ENCODE measurements around the gene SPINK14.
A peak's percentile ranks its signal among the peaks of the same experiment; 100 is the strongest.

SPINK14 gene, protein sequence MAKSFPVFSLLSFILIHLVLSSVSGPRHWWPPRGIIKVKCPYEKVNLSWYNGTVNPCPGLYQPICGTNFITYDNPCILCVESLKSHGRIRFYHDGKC

GRCh38 chr5:148168246-148168645 lies at the start of gene SPINK14:
TSS of gene SPINK14 (plus strand) at chr5:148168546. CDS start at chr5:148169733, 1,187 bp downstream.
- no peak for DNase-seq

DNA sequence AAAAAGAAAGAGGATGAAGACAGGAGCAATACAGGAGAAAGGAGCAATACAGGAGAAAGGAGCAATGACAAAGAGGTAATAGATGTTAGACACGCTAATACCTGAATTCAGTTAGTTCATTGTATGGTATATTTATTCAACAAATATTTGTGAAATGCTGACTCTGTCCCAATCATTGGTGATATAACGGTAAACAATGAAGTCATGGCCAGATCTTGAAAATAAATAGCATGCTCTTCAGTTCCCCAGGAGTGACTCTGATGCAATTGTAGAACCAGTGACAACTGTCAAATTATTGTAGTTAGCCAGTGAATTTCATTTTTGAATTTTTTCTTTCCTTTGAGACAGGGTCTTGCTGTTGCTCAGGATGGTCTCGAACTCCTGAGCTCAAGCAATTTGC lies 48.0 kb upstream of the SPINK14 start:
- DNase-seq = no peak

GRCh38 chr5:148125641-148126040 lies 42.7 kb upstream of the SPINK14 start:
- DNase-seq = no peak

DNA sequence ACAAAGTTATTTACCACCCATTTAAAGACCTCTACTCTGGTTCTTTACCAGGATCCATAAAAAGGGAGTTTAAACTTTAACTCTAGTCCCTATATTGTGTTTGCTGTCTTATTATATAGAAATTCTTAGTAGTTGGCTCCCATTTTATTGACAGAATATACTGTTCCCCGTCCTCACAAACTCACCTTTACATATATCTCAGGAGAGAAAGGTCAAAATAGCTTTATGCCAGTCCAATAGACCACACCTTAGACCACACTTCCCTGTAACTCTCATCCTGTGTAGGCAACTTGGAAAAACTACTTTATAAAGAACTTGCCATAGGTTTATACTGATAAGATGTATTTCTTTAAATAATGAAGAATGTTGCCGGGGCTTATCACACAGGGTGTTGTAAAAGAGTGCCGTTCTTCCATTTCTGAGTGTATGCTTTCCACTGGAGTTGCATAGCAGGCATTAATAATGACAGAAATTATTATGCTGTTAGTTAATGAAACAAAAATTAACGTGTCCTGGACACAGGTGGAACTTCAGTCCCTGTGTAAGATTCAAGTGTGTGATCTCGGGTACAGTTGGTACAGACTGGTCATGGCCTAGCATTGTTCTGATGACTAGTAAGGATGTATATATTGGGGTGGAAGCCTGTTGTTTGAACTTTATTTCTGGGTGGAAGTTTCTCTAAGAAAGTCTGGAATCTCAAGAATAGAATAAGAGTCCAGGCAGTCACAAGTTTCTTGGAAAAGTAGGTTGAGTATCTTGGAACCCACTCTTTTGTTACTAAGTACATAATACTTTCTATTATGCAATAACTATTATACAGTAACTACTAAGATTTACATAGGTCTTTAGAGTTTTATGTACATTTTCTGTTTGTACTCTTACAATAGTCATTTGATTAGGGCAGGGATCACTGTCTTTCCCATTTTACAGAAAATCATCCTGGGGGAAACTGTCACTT lies 33.0 kb upstream of the SPINK14 start:
- no peak for DNase-seq

DNA sequence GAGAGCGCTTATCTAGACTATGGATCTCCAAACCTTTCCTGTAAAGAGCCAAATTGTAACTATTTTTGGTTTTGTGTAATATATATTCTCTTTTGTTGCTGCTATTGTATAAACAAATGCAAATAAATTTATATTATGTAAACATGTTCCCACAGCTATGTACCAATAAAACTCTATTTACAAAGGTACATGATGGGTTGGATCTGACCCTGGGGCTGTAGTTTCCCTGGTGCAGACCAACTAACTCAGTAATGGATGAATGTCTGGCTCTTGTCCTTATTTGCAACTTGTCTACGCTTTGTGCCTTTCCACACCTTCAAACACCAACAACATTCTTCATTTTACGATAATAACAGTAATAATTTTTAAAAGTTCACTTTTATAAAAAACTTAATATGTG lies 27.5 kb upstream of the SPINK14 start:
- DNase-seq = no peak

GRCh38 chr5:148141645-148142044 lies 26.7 kb upstream of the SPINK14 start:
- DNase-seq = no peak

GRCh38 chr5:148145916-148146315 lies 22.4 kb upstream of the SPINK14 start:
- no peak for DNase-seq

GRCh38 chr5:148146487-148146886 lies 21.9 kb upstream of the SPINK14 start:
- no peak for DNase-seq

GRCh38 chr5:148147415-148147814 lies 20.9 kb upstream of the SPINK14 start:
- DNase-seq = no peak

- DNase-seq = no peak
Observed at GRCh38 chr5:148151872-148152271, 16.5 kb upstream of the SPINK14 start.

GRCh38 chr5:148152781-148153180 lies 15.6 kb upstream of the SPINK14 start:
- DNase-seq = no peak

GRCh38 chr5:148156609-148157008 lies 11.7 kb upstream of the SPINK14 start:
- DNase-seq = no peak

DNA sequence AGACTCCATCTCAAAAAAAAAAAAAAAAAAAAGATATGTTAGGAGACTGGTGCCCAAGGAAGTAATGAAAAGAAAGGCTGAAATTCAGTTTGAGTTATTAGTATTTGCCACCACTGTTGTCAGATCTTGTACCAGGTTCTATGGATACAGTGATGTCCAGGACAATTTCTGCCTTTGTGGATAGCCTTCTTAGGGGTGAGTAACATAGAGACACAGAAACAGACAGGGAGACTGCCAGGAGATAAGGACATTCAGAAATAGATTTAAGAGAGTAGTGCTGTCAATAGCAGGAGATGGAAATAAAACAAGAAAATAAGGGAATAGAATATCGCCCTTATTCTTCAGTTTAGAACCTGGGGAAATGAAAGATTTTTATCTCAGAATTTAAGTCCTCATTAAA lies 6.3 kb upstream of the SPINK14 start:
- no peak for DNase-seq

- no peak for DNase-seq
Observed at GRCh38 chr5:148163345-148163744, 5.0 kb upstream of the SPINK14 start.

- no peak for DNase-seq
Observed at GRCh38 chr5:148166550-148167283, 1.6 kb upstream of the SPINK14 start.

DNA sequence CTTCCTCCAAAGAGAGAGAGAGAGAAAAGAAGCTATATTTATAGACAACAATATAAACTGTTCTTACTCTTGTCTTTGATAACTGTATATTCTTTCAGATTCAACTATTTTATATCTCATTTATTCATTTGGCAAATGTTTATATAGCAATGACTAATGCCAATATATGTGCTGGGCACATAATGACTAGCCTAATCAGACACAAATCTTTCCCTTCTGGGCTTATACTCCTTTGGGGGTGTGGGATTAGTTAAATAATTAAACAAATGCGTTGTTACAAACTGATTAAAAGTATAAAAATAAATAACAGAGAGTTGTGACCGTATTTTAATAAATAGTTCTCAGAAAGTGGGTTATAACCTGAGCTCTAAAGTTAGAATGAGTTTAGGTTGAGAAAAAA lies 4.0 kb downstream of the SPINK14 start:
- DNase-seq = no peak

GRCh38 chr5:148176480-148176879 lies 8.1 kb downstream of the SPINK14 start:
- no peak for DNase-seq

DNA sequence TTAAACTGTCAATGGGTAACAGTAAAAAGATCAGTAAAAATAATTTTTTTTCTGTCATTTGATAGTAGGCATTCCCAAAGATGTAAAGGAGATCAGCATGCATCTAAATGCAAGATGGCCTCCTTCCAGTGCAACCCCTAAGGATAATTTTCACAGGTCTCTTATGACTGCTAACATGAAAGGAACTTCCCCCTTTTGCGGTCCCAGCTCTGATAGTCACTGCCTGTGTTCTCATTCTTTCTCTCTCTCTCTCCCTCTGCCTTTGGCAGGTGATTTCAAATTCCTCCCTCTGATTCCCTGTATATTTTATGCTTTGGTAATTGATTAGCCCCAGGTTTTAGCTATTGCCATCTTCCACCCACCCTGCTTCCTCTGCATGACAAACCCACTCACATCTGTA lies 8.9 kb downstream of the SPINK14 start:
- DNase-seq = no peak

DNA sequence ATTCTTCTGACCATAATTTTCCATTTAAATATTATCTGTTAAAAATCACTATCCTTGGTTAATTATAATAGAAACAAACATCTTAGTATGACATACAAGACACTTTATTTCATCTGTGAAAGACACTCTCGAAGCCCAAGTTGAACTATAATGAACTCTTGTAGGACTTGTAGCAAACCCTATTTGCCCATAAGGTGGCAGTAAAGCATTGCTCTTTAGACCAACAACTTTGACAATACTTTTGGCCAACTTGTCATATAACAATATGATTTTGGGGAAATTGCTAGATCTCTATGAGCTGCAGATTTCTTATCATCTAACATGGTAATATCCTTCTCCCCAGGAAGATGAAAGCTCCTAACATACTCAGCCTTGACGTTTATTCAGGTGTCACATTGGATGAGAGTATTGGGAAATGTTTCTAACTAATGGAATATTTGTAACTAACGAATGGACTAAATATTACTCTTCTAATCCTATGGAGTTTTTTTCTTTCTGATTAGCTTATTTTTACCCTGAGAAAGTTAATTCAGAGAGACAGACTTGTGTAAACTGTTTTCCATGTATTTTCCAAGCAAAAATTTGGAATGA lies 11.0 kb downstream of the SPINK14 start:
- peak; percentile 15 for DNase-seq

GRCh38 chr5:148186248-148187003 lies 18.1 kb downstream of the SPINK14 start:
- no peak for DNase-seq

DNA sequence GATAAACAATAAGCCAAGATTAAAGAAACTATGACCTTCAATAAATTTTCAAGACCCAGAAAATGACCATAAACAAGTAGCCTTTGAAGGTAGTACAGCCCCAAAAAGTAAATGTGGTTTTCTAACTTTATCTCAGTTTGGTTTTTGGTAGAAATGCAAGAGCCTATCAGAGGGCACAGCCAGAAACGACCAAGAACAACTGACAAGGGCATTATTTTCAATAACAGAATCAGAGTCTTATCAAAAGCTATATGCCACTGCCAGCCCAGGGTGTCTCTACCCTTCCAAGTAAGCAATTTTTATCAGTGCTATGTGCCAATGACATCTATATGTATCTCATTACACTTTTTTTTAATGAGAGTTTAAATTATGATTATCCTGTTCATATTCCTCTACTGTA lies 22.7 kb downstream of the SPINK14 start:
- no peak for DNase-seq

DNA sequence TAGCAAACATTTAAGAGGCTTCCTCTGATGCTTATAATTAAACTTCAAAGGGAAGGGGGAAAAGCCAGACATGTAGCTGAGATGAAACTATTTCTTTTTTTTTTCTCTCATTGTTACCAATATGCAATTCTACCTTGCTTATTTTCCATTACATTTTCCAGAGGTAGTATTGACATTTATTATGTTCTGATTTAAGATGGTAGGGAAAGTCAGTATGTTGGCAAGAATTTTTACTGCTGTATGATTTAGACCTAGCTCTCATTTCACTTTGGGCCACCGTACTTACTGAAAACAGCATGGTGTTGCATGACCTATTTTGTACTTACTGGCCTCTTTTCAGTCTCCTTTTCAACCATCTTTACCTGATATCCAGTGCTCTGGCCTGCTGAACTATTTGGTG lies 24.9 kb downstream of the SPINK14 start:
- no peak for DNase-seq

DNA sequence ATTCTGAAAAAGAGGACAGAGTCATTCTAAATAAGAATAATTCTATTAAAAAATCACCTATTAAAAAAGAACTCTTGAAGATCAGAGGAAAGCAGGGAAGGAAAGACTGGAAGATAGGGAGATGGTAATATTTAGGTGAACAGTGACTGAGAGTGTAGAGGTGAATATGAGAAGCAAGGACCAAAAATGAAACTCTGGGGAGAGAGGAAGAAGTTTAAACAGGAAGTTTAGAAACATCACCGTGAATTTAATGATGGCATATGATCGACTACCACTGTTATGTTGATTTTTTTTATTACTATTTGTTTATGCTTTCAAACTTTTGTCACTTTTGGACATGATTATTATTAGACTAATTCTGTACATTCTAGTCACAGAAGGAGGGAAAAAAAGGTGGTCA lies 32.8 kb downstream of the SPINK14 start:
- no peak for DNase-seq

All from NCI-H1436 treated with DMSO at 0.1 percent for 48 hours (cell line).